ENCODE measurements around the gene PARK7. TPM values are rescaled to one million over a fixed set of nuclear protein-coding genes. Genes with fewer than 3 reads are reported as not detected.

PARK7 gene
- total RNA-seq, 4 donors from 2014 or later, result 48.2 to 85.8 (median 73.5) TPM

- H3K4me1 ChIP-seq, result peaks cover 0 to 31% (median 11%) of the 10 kb centered on the region in 4 donors
- H3K4me3 ChIP-seq, result peak overlapping the region in 3 of 4 donors; percentile 86 to 97 (median 94)
Measured at GRCh38 chr1:8024329-8024728, 62.8 kb downstream of the PARK7 start.

GRCh38 chr1:8025061-8025670 lies 63.7 kb downstream of the PARK7 start:
- H3K4me1 ChIP-seq, result peaks cover 0 to 31% (median 11%) of the 10 kb centered on the region in 4 donors
- no peaks in the 10 kb centered on the region for H3K27me3 ChIP-seq
- no peak for TF ChIP-seq POLR2A (IDR thresholded peaks at IDR 0.05)
- TF ChIP-seq, protein P1, sequence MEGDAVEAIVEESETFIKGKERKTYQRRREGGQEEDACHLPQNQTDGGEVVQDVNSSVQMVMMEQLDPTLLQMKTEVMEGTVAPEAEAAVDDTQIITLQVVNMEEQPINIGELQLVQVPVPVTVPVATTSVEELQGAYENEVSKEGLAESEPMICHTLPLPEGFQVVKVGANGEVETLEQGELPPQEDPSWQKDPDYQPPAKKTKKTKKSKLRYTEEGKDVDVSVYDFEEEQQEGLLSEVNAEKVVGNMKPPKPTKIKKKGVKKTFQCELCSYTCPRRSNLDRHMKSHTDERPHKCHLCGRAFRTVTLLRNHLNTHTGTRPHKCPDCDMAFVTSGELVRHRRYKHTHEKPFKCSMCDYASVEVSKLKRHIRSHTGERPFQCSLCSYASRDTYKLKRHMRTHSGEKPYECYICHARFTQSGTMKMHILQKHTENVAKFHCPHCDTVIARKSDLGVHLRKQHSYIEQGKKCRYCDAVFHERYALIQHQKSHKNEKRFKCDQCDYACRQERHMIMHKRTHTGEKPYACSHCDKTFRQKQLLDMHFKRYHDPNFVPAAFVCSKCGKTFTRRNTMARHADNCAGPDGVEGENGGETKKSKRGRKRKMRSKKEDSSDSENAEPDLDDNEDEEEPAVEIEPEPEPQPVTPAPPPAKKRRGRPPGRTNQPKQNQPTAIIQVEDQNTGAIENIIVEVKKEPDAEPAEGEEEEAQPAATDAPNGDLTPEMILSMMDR (IDR thresholded peaks at IDR 0.05), result no peak
- no peaks in the 10 kb centered on the region for H3K36me3 ChIP-seq
- peak overlapping the region; percentile 76 to 95 (median 90) for H3K27ac ChIP-seq
- H3K4me3 ChIP-seq, result peak overlapping the region; percentile 86 to 97 (median 94)
- no peaks in the 10 kb centered on the region for H3K9me3 ChIP-seq
- DNase-seq, result peak in 1 of 3 donors; percentile 53

More at GRCh38 chr1:8024329-8024728, 62.8 kb downstream of the PARK7 start:
- no peak for DNase-seq
- Histone ChIP-seq H3K9me3 (no peaks in the 10 kb centered on the region), H3K27ac (peak overlapping the region in 1 of 4 donors; percentile 9), H3K27me3 (no peaks in the 10 kb centered on the region), H3K36me3 (no peaks in the 10 kb centered on the region)
- TF ChIP-seq POLR2A (IDR thresholded peaks at IDR 0.05), result no peak
- TF ChIP-seq, protein P1 (IDR thresholded peaks at IDR 0.05), result no peak

- peak overlapping the region; percentile 76 to 95 (median 90) for H3K27ac ChIP-seq
- peak in 1 of 3 donors; percentile 49 for DNase-seq
- TF ChIP-seq POLR2A (IDR thresholded peaks at IDR 0.05), result no peak
- TF ChIP-seq, protein P1 (IDR thresholded peaks at IDR 0.05), result no peak
- peaks cover 0 to 31% (median 11%) of the 10 kb centered on the region in 4 donors for H3K4me1 ChIP-seq
- no peaks in the 10 kb centered on the region for H3K27me3 ChIP-seq
- H3K36me3 ChIP-seq, result no peaks in the 10 kb centered on the region
- H3K4me3 ChIP-seq, result peak overlapping the region; percentile 86 to 97 (median 94)
- no peaks in the 10 kb centered on the region for H3K9me3 ChIP-seq
Measured at GRCh38 chr1:8025671-8026144, 64.2 kb downstream of the PARK7 start.

DNA sequence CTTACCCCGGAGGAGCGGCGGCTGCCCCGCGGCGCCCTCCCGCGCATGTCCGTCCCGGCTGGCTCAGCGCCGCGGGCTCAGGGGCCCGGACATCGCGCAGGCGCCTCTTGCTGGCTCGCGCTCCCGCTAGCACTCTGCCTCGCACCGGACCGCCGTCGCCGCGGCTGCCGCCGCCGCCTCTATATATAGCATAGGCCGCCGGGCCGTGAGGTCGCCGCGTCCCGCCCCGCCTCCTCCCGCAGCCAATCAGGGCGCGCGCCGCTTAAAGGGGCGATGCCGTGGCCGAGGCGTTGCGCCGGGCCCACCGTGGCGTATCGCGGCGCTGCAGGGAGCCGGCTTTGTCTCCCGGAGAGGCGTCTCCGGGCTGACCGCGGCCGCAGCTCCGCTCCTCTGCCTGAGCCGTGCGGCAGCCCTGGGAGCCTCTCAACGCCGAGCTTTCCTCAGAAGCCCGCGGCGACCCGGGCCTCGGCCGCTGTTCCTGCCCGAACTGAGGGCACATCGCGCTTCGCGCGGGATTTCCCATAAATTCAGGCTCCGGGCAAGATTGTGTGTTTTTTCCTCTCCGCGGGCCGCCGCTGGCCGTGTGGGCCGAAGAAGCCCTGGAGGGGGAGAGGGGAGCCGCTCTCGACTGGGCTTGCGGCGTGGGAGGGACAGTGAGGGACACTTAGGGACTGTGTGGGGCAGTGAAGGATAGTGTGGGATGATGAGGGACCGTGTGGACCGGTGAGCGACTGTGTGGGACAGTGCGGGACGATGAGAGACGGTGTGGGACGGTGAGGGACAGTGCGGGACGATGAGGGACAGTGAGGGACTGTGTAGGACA lies 64.9 kb downstream of the PARK7 start, which contains the start of gene ERRFI1:
ERRFI1 (minus strand) TSS at position 157 of the 823 bp plus-strand sequence. CDS start 10,690 bp downstream, outside the sequence.
- peak; percentile 99 to 100 for TF ChIP-seq POLR2A (IDR thresholded peaks at IDR 0.05)
- TF ChIP-seq, protein P1 (IDR thresholded peaks at IDR 0.05), result no peak
- Histone ChIP-seq H3K36me3 (no peaks in the 10 kb centered on the region), H3K4me3 (peak within 1 kb of the TSS; percentile 86 to 97 (median 94)), H3K9me3 (no peaks in the 10 kb centered on the region), H3K27ac (peak within 1 kb of the TSS; percentile 76 to 95 (median 90)), H3K4me1 (peaks cover 0 to 31% (median 11%) of the 10 kb centered on the region in 4 donors), H3K27me3 (no peaks in the 10 kb centered on the region)
- DNase-seq, result peak; percentile 87 to 97 (median 97)

DNA sequence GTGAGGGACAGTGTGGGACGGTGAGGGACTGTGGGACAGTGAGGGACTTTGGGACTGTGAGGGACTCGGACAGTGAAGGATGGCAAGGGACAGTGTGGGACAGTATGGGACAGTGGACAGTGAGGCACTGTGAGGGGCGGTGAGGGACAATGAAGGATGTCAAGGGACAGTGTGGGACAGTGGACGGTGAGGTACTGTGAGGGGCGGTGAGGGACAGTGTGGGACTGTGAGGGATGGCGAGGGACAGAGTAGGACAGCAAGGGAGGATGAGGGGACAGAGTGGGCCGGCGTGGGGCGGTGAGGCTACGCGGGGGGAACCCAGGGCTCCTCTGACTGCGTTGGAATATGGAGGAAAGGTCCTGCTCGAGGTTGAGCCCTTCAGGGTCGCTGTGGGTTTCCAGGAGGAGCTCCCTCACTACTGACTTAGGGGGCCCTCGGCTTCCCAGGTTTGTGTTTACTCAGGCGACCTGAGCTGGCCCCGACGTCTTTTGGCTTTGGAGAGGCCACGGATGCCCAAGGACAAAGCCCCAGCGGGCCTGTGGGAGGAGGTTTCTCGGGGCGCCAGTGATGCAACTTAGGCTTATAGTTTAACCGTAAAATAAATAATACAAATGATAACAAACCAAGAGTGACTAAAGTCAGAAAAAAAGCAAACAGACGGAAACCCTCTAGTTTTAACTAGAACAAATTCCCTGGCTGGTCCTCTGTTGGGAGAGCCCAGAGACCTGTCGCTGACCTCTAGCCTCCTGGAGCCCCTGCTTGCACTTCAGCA lies 65.7 kb downstream of the PARK7 start:
- no peaks in the 10 kb centered on the region for H3K27me3 ChIP-seq
- peaks cover 0 to 30% (median 11%) of the 10 kb centered on the region in 4 donors for H3K4me1 ChIP-seq
- peak overlapping the region in 3 of 4 donors; percentile 86 to 97 (median 94) for H3K4me3 ChIP-seq
- TF ChIP-seq POLR2A (IDR thresholded peaks at IDR 0.05), result no peak
- TF ChIP-seq, protein P1 (IDR thresholded peaks at IDR 0.05), result no peak
- H3K36me3 ChIP-seq, result no peaks in the 10 kb centered on the region
- peak overlapping the region; percentile 76 to 95 (median 90) for H3K27ac ChIP-seq
- DNase-seq, result peak in 2 of 3 donors; percentile 64 to 65
- no peaks in the 10 kb centered on the region for H3K9me3 ChIP-seq

All from Peyer's patch (tissue), 4 donors.